ENCODE measurements around the gene KCNMA1.
A peak's percentile ranks its signal among the peaks of the same experiment; 100 is the strongest.

Gene KCNMA1

GRCh38 chr10:77474939-77475338 lies 162.7 kb downstream of the KCNMA1 start:
- DNase-seq, result no peak

DNA sequence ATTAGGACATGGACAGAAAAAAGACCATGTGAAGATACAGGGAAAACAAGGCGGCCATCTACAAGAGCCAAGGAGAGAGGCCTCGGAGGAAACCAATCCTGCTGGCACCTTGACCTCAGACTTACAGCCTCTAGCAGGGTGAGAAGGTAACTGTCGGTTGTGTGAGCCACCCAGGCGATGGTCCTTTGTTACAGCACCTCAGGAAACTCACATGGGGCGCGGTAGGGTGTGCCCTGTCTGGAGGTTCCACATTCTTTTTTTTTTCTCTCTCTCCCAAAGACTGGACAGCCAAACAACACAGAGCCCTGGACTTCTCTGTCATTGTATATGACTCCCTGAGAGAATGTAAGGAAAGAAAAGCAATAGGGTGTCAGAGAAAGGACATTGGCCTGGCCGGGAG lies 163.2 kb downstream of the KCNMA1 start:
- no peak for DNase-seq

GRCh38 chr10:77472146-77472545 lies 165.5 kb downstream of the KCNMA1 start:
- no peak for DNase-seq

GRCh38 chr10:77471069-77471536 lies 166.5 kb downstream of the KCNMA1 start:
- DNase-seq, result no peak

- DNase-seq, result no peak
Measured at GRCh38 chr10:77467422-77467963, 170.1 kb downstream of the KCNMA1 start.

DNA sequence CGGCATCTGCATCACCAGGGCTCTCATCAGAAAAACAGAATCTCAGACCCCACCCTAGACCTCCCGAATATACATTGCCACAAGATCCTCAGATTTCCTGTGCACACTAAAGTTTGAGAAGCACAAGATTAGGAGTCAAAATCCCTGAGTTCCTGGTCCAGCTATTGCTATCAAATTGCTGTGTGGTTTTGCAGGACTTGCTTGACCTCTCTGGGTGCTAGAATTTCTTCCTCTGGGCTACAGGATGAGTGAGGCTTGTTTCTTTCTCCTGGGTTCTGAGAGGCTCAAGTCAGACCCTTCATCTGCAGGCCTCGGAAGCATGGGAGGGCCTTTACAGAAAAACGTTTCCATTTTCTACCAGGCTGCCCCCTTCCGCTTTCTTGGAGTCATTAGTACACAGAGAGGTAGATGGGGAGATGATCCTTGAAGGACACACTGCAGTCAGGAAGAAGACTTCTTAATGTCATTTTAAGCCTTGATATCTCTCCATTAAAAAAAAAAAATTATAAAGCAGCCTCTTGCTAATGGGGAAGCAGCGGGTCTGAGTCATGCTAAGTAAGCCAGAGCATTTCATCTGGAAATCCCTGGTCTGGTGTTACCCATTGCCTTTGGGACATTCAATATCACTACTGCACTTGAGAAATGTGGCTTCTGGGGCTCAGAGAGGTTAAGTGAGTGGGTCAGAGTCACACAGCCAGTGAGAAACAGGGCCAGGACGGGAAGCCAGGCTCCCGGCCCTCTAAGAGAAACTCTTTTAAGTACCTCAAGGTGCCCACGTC lies 173.5 kb downstream of the KCNMA1 start:
- no peak for DNase-seq

DNA sequence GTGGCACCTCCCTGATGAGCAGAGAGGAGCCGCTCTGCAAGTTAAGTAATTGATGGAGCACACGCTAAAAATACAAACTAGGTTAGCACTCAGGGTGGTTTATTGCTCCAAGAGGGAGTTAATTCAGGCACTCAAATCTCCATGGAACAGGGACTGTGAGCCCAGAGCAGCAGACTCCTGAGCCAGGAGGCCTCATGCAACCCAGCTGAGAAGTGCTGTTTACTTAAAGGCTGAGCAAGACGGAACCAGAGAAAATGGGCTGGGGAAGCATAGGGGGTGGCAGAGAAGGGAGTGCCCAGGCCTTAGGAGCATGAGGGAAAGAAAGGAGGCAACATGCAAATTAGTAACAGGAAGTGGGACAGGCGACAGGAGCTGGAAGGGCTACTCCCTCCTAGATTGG lies 174.1 kb downstream of the KCNMA1 start:
- no peak for DNase-seq

DNA sequence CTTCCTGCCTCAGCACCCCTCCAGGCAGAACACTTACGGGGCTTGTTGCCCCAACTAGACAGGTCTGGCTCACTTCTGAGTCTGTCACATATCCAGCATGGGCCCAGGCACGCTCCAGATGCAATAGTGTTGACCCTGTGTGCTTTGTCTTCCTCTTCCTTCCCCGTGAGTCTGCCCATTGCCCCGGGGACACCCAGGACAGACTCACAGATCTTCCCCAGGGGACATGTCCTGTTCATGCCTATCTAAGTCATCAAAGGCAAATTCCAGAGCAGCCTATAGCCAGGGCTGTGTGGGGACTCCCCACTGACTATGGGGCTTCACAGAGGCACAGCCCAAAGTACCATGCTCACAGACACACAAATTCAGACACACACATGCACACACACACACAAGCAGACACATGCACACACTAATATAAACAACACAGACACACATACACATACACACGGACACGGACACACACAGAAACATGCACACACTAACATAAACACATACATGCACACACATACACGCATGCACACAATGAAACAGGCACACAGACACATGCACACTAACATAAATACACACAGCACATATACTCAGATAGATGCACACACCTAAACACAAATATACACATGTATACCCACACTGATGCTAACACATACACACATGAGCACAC lies 175.8 kb downstream of the KCNMA1 start:
- DNase-seq, result no peak

- DNase-seq, result no peak
Measured at GRCh38 chr10:77459905-77460304, 177.7 kb downstream of the KCNMA1 start.

- no peak for DNase-seq
Measured at GRCh38 chr10:77458986-77459590, 178.5 kb downstream of the KCNMA1 start.

DNA sequence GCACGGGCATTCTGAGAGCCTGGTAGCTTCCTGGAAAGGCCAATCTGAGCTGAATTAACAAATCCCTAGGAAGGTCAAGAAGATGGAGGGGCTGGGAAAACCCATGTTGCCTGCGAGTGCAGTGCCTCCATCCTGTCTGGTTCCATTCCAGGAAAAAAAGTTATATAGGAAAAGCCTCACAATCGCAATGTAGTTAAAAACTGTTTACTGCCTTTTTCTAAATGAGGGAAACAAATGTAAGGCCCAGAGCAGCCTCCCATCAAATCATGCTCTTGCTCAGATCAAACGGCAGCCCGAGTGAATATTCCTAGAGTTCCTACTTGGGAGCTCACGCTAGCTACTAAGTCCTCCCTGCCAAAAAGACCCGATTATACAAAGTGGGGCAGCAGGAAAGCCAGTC lies 179.9 kb downstream of the KCNMA1 start:
- no peak for DNase-seq

- no peak for DNase-seq
Measured at GRCh38 chr10:77457266-77457665, 180.3 kb downstream of the KCNMA1 start.

DNA sequence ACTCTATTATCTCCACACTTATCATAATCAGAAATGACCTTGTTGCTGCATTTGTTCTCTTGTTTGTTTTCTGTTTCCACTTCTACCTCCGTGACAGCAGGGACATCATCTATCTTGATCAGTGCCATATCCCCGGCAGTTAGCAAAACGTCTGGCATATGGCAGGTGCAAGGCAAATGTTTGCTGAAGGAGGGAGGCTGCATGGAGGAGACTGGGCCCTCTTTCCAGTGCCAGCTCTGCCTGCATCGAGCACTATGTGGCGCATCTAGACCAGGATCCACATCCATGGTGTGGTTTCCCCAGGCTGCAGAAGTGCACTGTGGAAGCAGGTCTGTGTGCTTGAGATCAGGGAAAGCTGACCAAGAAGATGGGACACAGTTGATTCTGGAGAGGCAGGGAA lies 181.2 kb downstream of the KCNMA1 start:
- peak; percentile 69 for DNase-seq

DNA sequence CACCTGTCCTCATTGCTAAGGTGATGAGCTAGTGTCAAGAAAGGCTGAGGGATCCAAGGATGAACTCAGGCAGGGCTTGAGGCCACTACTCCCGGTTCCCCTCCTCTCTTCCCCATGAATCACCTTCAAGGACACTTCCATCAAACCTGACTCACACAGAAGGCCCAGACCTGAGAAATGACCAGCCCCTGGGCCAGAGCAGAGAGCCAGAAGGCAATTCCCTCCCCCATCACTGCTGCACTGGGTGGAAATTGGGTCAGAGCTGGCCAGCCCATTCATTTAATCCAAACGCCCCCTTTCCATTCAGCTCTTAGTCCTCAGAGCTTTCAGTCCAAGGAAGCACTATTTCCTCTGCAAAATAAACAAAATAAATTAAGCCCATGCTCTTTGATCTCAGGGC lies 182.0 kb downstream of the KCNMA1 start:
- no peak for DNase-seq

DNA sequence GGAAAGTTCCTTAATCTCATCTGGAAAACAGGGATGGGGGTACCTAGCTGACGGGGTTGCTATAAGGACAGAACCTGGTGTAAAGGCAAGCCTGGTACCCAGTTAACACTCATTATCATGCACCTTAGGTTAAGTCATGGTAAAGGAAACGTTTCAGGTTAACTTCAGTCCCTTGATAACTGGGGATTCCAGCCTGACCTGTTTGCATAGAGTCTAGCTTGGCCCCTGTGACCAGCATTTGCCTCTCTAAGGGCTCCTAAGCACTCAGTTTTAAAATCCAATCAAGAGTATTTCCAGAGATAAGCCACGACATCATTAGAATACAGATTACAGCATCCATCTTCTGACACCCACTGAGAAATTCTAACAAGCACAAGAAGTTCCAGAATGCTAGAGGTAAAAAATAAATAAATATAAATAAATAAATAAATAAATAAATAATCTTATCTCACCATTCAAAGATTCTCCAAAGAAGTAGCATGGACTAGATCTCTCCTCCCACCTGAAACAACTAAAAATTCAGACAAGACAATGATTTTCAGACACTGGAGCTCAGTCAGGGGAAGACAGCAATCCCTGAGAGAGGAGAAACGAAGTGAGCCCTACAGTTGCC lies 184.6 kb downstream of the KCNMA1 start:
- DNase-seq, result peak; percentile 88

GRCh38 chr10:77451886-77452285 lies 185.7 kb downstream of the KCNMA1 start:
- DNase-seq, result no peak

DNA sequence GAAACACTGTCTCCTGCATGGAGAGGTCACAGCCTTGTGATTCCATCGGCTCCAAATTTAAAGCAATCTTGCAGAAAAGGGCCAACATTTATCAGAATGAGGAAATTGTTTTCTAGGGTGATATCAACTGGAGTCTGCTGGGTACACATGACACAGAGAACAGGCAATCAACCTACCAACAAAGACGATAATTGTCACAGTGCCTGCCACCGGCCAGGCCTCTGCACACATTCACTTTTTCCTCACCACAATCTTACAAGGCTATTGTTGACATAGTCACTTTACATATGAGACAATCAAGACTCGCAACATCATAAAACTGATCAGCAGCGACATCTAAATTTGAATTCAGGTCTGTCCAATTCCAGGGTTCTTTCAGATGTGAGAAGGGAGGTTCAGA lies 189.4 kb downstream of the KCNMA1 start:
- no peak for DNase-seq

- DNase-seq, result no peak
Measured at GRCh38 chr10:77446700-77447099, 190.9 kb downstream of the KCNMA1 start.

- DNase-seq, result no peak
Measured at GRCh38 chr10:77445547-77445946, 192.1 kb downstream of the KCNMA1 start.

DNA sequence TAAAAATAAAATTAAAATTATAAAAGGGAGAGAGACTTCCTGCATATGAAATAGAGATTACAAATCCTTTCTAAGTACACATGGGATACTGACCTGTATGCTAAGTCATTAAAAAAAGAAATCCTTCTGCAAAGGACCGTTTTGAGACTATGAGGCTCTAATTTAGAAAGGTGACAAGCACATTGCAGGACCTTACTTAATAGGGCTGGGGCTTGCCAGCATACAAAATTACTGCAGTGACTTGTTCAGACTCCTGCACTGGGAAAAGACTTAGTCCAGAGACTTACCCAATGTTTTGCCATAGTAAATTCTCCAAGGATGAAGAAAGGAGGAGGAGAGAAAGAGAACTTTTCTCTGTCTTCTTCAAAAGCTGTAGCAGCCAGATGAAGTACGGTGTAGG lies 193.6 kb downstream of the KCNMA1 start:
- DNase-seq, result no peak

GRCh38 chr10:77442699-77443189 lies 194.9 kb downstream of the KCNMA1 start:
- no peak for DNase-seq

- DNase-seq, result peak; percentile 95
Measured at GRCh38 chr10:77441353-77442166, 196.0 kb downstream of the KCNMA1 start.
